ENCODE measurements around the gene ARHGAP25. TPM values are rescaled to one million over a fixed set of nuclear protein-coding genes. Genes with fewer than 3 reads are reported as not detected.

The ARHGAP25 gene
- total and polyA plus RNA-seq, 2 experiments from 2014 or later = 1.9 to 2.0 TPM

DNA sequence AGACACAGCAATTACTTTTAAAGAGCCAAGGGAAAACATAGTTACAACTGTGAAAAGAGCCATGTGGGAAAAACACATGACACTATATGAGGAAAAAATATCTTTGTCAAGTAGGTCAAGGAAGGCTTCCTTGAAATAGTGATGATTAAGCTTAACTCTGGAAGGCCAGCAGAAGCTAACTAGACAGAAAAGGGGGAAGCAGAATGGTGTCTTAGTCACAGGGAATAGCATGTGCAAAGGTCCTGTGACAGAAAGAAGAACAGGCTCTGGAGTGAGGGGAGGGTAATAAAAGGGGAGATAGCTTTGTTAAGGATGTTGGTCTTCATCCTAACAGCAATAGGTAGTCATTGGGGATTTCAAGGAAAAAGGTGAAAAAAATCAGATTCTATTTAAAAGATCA lies 64.0 kb downstream of the ARHGAP25 start (continued):
- no peak for TF ChIP-seq EZH2 (IDR thresholded peaks at IDR 0.05; ENCODE audit: low read depth, unreplicated experiment)
- TF ChIP-seq CREB1 (CRISPR knock-in tag; IDR thresholded peaks at IDR 0.05; ENCODE audit: low read depth) = no peak
- no peak for TF ChIP-seq STAT1 (IDR thresholded peaks at IDR 0.05; ENCODE audit: unreplicated experiment)
- no peak for TF ChIP-seq ZNF331 (CRISPR knock-in tag; IDR thresholded peaks at IDR 0.05; ENCODE audit: low read depth)
- TF ChIP-seq, protein P1, sequence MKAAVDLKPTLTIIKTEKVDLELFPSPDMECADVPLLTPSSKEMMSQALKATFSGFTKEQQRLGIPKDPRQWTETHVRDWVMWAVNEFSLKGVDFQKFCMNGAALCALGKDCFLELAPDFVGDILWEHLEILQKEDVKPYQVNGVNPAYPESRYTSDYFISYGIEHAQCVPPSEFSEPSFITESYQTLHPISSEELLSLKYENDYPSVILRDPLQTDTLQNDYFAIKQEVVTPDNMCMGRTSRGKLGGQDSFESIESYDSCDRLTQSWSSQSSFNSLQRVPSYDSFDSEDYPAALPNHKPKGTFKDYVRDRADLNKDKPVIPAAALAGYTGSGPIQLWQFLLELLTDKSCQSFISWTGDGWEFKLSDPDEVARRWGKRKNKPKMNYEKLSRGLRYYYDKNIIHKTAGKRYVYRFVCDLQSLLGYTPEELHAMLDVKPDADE (IDR thresholded peaks at IDR 0.05) = no peak
- no peak for TF ChIP-seq NANOG (IDR thresholded peaks at IDR 0.05; ENCODE audit: borderline replicate concordance)

DNA sequence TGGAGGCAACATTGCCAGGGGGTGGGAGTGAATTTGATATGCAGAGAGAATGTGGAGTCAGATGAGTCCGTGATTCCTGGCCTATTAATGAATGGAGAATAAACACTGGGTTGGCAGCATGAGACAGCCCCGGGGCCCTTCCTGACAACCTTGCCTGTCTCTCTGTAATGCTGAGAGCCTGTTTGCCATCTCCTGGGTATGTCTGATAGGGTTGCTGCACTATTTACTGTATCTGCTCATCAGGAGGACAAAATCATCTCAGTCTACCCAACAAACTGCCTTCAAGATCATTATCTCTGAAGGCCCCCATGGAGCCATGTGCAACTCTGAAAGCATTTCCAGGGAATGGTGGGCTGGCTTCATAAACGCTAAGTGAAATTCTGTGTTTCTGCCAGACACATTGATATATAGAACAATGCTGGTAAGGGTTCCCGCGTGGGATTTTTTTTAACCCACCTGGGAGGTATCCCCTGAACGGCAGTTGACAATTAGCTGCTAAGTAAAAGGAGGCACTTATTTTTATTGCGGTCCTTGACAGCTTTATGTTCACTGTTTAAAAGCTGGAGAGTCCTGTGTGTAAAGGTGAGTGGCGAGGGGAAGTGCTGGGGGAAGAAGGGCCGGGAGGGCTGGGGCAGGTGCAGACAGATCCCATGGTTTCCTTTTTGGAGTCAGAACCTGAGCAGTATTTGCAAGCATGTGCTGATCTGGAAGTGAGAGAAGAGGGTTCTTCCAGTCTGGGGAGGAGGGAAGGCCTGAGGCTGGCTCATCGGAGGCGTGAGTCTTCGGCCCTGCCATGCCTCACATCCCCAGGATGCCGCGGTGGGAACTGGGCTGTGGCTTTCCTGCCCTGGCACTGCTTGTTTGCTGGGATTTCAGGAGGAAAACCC lies 64.8 kb downstream of the ARHGAP25 start:
- Mint-ChIP-seq H3K36me3 (ENCODE audit: low read depth) (no peaks in the 10 kb centered on the region), H3K27me3 (ENCODE audit: insufficient read depth, low read depth, poor library complexity) (no peaks in the 10 kb centered on the region), H3K4me3 (no peak overlapping the region), H3K9me3 (no peaks in the 10 kb centered on the region; the same call in 2 of the 3 replicates), H3K4me1 (peaks cover 10% of the 10 kb centered on the region; the same call in 2 of the 3 replicates), H3K27ac (no peak overlapping the region)
- H3K4me3 ChIP-seq = no peak overlapping the region
- H3K79me2 ChIP-seq (replicated peaks; ENCODE audit: insufficient read depth) = no peaks in the 10 kb centered on the region
- no peak overlapping the region for H2AFZ ChIP-seq
- peak; percentile 62 for ATAC-seq
- no peaks in the 10 kb centered on the region for H3K4me1 ChIP-seq (ENCODE audit: insufficient read depth)
- H3K36me3 ChIP-seq (ENCODE audit: insufficient read depth) = no peaks in the 10 kb centered on the region
- no peak overlapping the region for H3K4me2 ChIP-seq
- H3K27ac ChIP-seq (ENCODE audit: low read depth) = no peak overlapping the region
- DNase-seq (ENCODE audit: low spot score) = no peak
- no peaks in the 10 kb centered on the region for H3K27me3 ChIP-seq (ENCODE audit: insufficient read depth)
- no peaks in the 10 kb centered on the region for H3F3A ChIP-seq (replicated peaks; ENCODE audit: low read depth)
- H4K20me1 ChIP-seq (replicated peaks; ENCODE audit: insufficient read depth) = no peaks in the 10 kb centered on the region
- H3K9me2 ChIP-seq (ENCODE audit: insufficient read depth) = peaks cover 8% of the 10 kb centered on the region; the same call in 1 of the 2 replicates
- no peak for TF ChIP-seq STAT1 (IDR thresholded peaks at IDR 0.05; ENCODE audit: unreplicated experiment)
- TF ChIP-seq, protein P1 (IDR thresholded peaks at IDR 0.05) = no peak
- no peak for TF ChIP-seq ZNF331 (CRISPR knock-in tag; IDR thresholded peaks at IDR 0.05; ENCODE audit: low read depth)
- no peak for TF ChIP-seq EZH2 (IDR thresholded peaks at IDR 0.05; ENCODE audit: low read depth, unreplicated experiment)
- TF ChIP-seq EZH2phosphoT487 (IDR thresholded peaks at IDR 0.05; ENCODE audit: unreplicated experiment) = no peak
- TF ChIP-seq, protein P2, sequence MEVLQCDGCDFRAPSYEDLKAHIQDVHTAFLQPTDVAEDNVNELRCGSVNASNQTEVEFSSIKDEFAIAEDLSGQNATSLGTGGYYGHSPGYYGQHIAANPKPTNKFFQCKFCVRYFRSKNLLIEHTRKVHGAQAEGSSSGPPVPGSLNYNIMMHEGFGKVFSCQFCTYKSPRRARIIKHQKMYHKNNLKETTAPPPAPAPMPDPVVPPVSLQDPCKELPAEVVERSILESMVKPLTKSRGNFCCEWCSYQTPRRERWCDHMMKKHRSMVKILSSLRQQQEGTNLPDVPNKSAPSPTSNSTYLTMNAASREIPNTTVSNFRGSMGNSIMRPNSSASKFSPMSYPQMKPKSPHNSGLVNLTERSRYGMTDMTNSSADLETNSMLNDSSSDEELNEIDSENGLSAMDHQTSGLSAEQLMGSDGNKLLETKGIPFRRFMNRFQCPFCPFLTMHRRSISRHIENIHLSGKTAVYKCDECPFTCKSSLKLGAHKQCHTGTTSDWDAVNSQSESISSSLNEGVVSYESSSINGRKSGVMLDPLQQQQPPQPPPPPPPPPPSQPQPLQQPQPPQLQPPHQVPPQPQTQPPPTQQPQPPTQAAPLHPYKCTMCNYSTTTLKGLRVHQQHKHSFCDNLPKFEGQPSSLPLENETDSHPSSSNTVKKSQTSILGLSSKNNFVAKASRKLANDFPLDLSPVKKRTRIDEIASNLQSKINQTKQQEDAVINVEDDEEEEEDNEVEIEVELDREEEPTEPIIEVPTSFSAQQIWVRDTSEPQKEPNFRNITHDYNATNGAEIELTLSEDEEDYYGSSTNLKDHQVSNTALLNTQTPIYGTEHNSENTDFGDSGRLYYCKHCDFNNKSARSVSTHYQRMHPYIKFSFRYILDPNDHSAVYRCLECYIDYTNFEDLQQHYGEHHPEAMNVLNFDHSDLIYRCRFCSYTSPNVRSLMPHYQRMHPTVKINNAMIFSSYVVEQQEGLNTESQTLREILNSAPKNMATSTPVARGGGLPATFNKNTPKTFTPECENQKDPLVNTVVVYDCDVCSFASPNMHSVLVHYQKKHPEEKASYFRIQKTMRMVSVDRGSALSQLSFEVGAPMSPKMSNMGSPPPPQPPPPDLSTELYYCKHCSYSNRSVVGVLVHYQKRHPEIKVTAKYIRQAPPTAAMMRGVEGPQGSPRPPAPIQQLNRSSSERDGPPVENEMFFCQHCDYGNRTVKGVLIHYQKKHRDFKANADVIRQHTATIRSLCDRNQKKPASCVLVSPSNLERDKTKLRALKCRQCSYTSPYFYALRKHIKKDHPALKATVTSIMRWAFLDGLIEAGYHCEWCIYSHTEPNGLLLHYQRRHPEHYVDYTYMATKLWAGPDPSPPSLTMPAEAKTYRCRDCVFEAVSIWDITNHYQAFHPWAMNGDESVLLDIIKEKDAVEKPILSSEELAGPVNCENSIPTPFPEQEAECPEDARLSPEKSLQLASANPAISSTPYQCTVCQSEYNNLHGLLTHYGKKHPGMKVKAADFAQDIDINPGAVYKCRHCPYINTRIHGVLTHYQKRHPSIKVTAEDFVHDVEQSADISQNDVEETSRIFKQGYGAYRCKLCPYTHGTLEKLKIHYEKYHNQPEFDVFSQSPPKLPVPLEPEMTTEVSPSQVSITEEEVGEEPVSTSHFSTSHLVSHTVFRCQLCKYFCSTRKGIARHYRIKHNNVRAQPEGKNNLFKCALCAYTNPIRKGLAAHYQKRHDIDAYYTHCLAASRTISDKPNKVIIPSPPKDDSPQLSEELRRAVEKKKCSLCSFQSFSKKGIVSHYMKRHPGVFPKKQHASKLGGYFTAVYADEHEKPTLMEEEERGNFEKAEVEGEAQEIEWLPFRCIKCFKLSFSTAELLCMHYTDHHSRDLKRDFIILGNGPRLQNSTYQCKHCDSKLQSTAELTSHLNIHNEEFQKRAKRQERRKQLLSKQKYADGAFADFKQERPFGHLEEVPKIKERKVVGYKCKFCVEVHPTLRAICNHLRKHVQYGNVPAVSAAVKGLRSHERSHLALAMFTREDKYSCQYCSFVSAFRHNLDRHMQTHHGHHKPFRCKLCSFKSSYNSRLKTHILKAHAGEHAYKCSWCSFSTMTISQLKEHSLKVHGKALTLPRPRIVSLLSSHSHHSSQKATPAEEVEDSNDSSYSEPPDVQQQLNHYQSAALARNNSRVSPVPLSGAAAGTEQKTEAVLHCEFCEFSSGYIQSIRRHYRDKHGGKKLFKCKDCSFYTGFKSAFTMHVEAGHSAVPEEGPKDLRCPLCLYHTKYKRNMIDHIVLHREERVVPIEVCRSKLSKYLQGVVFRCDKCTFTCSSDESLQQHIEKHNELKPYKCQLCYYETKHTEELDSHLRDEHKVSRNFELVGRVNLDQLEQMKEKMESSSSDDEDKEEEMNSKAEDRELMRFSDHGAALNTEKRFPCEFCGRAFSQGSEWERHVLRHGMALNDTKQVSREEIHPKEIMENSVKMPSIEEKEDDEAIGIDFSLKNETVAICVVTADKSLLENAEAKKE (CRISPR knock-in tag; IDR thresholded peaks at IDR 0.05) = no peak
- TF ChIP-seq, protein P3, sequence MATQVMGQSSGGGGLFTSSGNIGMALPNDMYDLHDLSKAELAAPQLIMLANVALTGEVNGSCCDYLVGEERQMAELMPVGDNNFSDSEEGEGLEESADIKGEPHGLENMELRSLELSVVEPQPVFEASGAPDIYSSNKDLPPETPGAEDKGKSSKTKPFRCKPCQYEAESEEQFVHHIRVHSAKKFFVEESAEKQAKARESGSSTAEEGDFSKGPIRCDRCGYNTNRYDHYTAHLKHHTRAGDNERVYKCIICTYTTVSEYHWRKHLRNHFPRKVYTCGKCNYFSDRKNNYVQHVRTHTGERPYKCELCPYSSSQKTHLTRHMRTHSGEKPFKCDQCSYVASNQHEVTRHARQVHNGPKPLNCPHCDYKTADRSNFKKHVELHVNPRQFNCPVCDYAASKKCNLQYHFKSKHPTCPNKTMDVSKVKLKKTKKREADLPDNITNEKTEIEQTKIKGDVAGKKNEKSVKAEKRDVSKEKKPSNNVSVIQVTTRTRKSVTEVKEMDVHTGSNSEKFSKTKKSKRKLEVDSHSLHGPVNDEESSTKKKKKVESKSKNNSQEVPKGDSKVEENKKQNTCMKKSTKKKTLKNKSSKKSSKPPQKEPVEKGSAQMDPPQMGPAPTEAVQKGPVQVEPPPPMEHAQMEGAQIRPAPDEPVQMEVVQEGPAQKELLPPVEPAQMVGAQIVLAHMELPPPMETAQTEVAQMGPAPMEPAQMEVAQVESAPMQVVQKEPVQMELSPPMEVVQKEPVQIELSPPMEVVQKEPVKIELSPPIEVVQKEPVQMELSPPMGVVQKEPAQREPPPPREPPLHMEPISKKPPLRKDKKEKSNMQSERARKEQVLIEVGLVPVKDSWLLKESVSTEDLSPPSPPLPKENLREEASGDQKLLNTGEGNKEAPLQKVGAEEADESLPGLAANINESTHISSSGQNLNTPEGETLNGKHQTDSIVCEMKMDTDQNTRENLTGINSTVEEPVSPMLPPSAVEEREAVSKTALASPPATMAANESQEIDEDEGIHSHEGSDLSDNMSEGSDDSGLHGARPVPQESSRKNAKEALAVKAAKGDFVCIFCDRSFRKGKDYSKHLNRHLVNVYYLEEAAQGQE (IDR thresholded peaks at IDR 0.05; ENCODE audit: unreplicated experiment) = no peak
- TF ChIP-seq POLR2AphosphoS5 (IDR thresholded peaks at IDR 0.05; ENCODE audit: low read depth) = no peak
